ENCODE data around the gene CRLF1.

CRLF1 gene, protein sequence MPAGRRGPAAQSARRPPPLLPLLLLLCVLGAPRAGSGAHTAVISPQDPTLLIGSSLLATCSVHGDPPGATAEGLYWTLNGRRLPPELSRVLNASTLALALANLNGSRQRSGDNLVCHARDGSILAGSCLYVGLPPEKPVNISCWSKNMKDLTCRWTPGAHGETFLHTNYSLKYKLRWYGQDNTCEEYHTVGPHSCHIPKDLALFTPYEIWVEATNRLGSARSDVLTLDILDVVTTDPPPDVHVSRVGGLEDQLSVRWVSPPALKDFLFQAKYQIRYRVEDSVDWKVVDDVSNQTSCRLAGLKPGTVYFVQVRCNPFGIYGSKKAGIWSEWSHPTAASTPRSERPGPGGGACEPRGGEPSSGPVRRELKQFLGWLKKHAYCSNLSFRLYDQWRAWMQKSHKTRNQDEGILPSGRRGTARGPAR

DNA sequence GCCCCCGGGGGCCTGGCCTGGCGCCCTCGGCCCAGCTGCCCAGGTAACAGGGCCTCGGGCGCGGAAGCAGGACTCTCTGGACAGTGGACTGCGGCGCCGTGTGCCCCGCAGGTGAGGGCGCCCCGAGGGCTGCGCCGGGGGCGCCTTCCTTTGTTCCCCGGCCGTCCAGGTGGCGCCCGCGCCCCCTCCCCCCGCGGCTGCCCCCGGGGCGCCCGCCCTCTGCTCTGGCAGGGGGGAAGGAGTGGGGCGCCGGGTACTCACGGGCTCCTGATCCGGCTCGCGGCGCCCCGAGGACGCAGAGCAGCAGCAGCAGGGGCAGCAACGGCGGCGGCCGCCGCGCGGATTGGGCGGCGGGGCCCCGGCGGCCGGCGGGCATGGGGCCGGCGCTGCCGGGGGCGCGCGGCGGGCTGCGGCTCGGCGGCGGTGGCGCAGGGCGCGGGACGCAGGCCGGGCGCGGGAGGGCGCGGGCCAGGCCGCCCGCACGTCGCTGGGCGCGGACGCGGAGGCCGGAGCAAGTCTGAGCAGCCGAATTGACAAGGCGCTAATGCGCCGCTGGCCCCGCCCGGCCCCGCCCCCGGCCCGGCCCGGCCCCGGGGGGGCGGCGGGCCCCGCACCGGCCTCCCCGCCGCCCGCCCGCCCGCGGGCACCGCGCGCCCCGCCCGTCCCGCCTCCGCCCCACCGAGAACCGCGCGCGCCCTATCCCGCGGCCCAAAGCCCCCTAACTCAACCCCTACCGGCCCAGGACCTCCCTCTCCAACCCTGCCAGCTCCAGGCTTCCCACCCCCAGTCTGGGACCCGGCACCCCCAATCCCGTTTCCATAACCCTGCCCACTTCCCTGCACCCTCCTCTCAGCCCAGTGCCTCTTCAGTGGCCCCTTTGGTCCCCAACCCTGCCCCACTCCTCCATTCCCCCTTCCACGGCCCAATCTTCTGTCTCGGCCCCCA is at the start of gene CRLF1:
Gene CRLF1, minus strand, starts transcription at position 519 of the 945 bp plus-strand sequence. Its CDS starts 143 bp downstream, at position 376.
- H3K4me1 ChIP-seq (ENCODE audit: control insufficient read depth in 5 of 5, insufficient read depth in 5 of 5, low read length in 5 of 5): peaks cover 0 to 26% (median 14%) of the 10 kb centered on the region in 5 donors
- H3K27ac ChIP-seq (ENCODE audit: low read depth, low read length): no peak within 1 kb of the TSS
- peaks cover 62 to 77% (median 67%) of the 10 kb centered on the region in 5 donors for H3K27me3 ChIP-seq (ENCODE audit: control insufficient read depth in 5 of 5, insufficient read depth in 4 of 5, low read length in 5 of 5)
- no peaks in the 10 kb centered on the region for H3K36me3 ChIP-seq (ENCODE audit: control insufficient read depth in 5 of 5, insufficient read depth in 5 of 5, low read length in 5 of 5)
- H3K9ac ChIP-seq (ENCODE audit: low read length in 5 of 5): no peak within 1 kb of the TSS
- no peaks in the 10 kb centered on the region for H3K9me3 ChIP-seq (ENCODE audit: control insufficient read depth in 5 of 5, low read length in 5 of 5)
- H3K4me3 ChIP-seq (ENCODE audit: low read depth in 1 of 5, low read length in 5 of 5): no peak within 1 kb of the TSS

DNA sequence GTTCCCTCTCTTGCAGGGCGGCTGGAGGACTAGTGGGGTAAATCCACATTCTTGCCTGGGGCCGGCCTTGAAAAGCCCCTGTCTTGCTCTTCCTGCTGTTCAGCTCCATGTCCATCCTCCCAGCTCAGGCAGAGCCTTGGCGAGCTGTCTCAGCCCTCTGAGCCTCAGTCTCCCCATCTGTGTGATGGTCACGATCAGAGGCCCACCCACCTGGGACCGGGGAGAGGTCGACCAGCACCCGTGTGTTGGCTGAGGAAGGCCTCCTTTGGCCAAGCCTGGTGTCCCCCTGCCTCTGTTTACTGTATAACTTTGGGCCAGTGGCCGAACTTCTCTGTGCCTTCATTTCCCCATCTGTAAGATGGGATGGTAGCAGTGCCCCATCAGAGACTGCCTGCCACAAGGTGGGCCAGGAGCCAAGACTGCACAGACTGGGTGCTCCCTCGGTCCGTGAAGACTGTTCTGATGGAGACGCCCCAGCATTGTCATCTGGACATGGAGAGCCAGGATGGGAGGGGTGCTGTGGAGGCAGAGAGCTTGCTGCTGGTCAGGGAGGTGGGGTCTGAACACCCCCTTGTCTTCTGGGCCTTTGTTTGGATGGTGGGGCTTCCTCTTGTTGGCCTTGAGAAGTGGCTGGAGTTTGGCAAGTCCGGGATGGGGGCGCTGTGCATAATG is 48.7 kb upstream of the CRLF1 start:
- H3K9me3 ChIP-seq (ENCODE audit: control insufficient read depth in 5 of 5, low read length in 5 of 5): no peaks in the 10 kb centered on the region
- H3K4me1 ChIP-seq (ENCODE audit: control insufficient read depth in 5 of 5, insufficient read depth in 5 of 5, low read length in 5 of 5): peaks cover under 1 to 47% (median 41%) of the 10 kb centered on the region in 5 donors
- no peak overlapping the region for H3K9ac ChIP-seq (ENCODE audit: low read length in 5 of 5)
- H3K36me3 ChIP-seq (ENCODE audit: control insufficient read depth in 5 of 5, insufficient read depth in 5 of 5, low read length in 5 of 5): no peaks in the 10 kb centered on the region
- H3K27me3 ChIP-seq (ENCODE audit: control insufficient read depth in 5 of 5, insufficient read depth in 4 of 5, low read length in 5 of 5): no peaks in the 10 kb centered on the region
- H3K27ac ChIP-seq (ENCODE audit: low read depth, low read length): no peak overlapping the region
- no peak overlapping the region for H3K4me3 ChIP-seq (ENCODE audit: low read depth in 1 of 5, low read length in 5 of 5)

- Histone ChIP-seq H3K27ac (ENCODE audit: low read depth, low read length) (no peak overlapping the region), H3K9ac (ENCODE audit: low read length in 5 of 5) (no peak overlapping the region), H3K9me3 (ENCODE audit: control insufficient read depth in 5 of 5, low read length in 5 of 5) (no peaks in the 10 kb centered on the region), H3K27me3 (ENCODE audit: control insufficient read depth in 5 of 5, insufficient read depth in 4 of 5, low read length in 5 of 5) (no peaks in the 10 kb centered on the region), H3K4me3 (ENCODE audit: low read depth in 1 of 5, low read length in 5 of 5) (no peak overlapping the region), H3K4me1 (ENCODE audit: control insufficient read depth in 5 of 5, insufficient read depth in 5 of 5, low read length in 5 of 5) (peaks cover 6 to 47% (median 42%) of the 10 kb centered on the region in 5 donors), H3K36me3 (ENCODE audit: control insufficient read depth in 5 of 5, insufficient read depth in 5 of 5, low read length in 5 of 5) (no peaks in the 10 kb centered on the region)
These were observed 47.9 kb upstream of the CRLF1 start for GRCh38 chr19:18654469-18654868.

GRCh38 chr19:18653853-18654252 is 47.3 kb upstream of the CRLF1 start:
- Histone ChIP-seq H3K4me1 (ENCODE audit: control insufficient read depth in 5 of 5, insufficient read depth in 5 of 5, low read length in 5 of 5) (peaks cover 10 to 47% (median 42%) of the 10 kb centered on the region in 5 donors), H3K4me3 (ENCODE audit: low read depth in 1 of 5, low read length in 5 of 5) (no peak overlapping the region)

DNA sequence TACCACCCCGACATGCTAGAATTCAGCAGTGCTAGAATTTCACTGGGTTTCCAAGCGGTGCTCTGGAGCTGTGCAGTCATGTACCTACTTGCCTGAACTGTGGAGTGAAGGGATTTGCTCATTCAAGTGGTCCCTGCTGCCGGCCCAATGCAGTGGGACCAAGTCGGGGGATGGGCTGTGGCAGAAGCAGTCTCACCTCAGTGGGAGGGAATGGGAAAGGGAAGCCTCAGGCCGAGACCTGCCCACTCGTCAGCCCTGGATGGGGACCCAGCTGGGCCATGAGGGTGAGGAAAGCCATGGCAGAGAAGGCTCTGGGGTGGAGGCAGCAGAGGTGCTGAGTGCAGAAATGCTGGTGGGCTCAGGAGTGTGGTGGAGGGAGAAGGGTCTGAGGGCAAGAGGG is 45.1 kb upstream of the CRLF1 start:
- Histone ChIP-seq H3K4me3 (ENCODE audit: low read depth in 1 of 5, low read length in 5 of 5) (no peak overlapping the region), H3K27ac (ENCODE audit: low read depth, low read length) (no peak overlapping the region), H3K36me3 (ENCODE audit: control insufficient read depth in 5 of 5, insufficient read depth in 5 of 5, low read length in 5 of 5) (no peaks in the 10 kb centered on the region), H3K9me3 (ENCODE audit: control insufficient read depth in 5 of 5, low read length in 5 of 5) (no peaks in the 10 kb centered on the region), H3K27me3 (ENCODE audit: control insufficient read depth in 5 of 5, insufficient read depth in 4 of 5, low read length in 5 of 5) (no peaks in the 10 kb centered on the region), H3K9ac (ENCODE audit: low read length in 5 of 5) (no peak overlapping the region), H3K4me1 (ENCODE audit: control insufficient read depth in 5 of 5, insufficient read depth in 5 of 5, low read length in 5 of 5) (peaks cover 11 to 48% (median 41%) of the 10 kb centered on the region in 5 donors)

More at GRCh38 chr19:18653853-18654252, 47.3 kb upstream of the CRLF1 start:
- Histone ChIP-seq H3K36me3 (ENCODE audit: control insufficient read depth in 5 of 5, insufficient read depth in 5 of 5, low read length in 5 of 5) (no peaks in the 10 kb centered on the region), H3K27me3 (ENCODE audit: control insufficient read depth in 5 of 5, insufficient read depth in 4 of 5, low read length in 5 of 5) (no peaks in the 10 kb centered on the region), H3K9me3 (ENCODE audit: control insufficient read depth in 5 of 5, low read length in 5 of 5) (no peaks in the 10 kb centered on the region), H3K27ac (ENCODE audit: low read depth, low read length) (no peak overlapping the region), H3K9ac (ENCODE audit: low read length in 5 of 5) (no peak overlapping the region)

DNA sequence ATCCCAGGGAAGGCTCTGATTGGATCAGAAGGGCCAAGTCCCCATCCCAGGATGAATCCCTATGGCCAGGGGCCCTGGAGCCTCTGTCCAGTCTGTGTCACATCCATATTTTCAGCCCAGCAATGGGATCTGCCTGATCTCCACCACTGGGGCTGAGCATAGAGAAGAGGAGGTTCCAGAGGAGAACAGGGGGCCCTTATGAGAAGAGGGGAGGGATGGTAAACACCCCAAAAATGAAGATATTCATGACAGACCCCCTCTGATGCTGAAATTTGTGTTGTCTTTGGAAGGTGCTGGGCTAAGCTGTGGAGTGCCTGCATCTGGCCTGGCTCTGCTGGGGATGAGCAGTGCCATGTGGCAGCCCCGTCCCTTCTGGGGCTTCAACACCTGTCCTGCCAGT is 44.7 kb upstream of the CRLF1 start:
- Histone ChIP-seq H3K9ac (ENCODE audit: low read length in 5 of 5) (peak overlapping the region in 3 of 5 donors; percentile 23 to 69 (median 29)), H3K4me1 (ENCODE audit: control insufficient read depth in 5 of 5, insufficient read depth in 5 of 5, low read length in 5 of 5) (peaks cover 11 to 48% (median 41%) of the 10 kb centered on the region in 5 donors), H3K27ac (ENCODE audit: low read depth, low read length) (peak overlapping the region; percentile 90)

DNA sequence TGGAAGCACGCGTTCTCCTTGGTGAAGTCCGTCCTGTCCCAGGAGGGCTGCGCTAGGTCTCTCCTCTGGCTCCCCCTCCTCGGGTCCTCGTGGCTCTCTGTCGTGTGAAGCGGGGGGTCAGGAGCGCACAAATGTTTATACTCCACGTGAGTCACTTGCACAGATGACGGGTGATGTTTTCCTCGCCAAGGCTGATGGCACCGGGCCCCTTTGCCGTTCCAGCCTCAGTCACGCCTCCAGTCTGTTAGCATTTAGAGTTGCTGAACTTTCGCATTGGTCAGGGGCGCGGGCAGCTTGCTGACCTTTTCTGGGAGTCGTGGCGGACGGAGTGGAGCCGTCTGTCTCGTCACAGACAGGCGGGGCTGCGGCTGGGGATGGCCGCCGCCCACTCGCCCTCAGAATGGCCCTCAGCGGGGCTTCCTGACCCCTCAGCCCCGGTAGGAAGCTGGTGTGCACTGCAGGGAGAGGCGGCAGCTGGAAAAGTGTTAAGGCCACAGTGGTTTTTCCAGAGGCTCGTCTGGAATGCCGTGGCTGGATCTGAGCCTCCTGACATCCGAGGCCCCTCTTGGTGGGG is 44.0 kb upstream of the CRLF1 start:
- H3K27ac ChIP-seq (ENCODE audit: low read depth, low read length): peak overlapping the region; percentile 90
- H3K9ac ChIP-seq (ENCODE audit: low read length in 5 of 5): peak overlapping the region in 4 of 5 donors; percentile 10 to 69 (median 38)
- H3K9me3 ChIP-seq (ENCODE audit: control insufficient read depth in 5 of 5, low read length in 5 of 5): no peaks in the 10 kb centered on the region
- H3K4me1 ChIP-seq (ENCODE audit: control insufficient read depth in 5 of 5, insufficient read depth in 5 of 5, low read length in 5 of 5): peaks cover 11 to 53% (median 41%) of the 10 kb centered on the region in 5 donors
- peak overlapping the region; percentile 42 to 59 (median 46) for H3K4me3 ChIP-seq (ENCODE audit: low read depth in 1 of 5, low read length in 5 of 5)
- no peaks in the 10 kb centered on the region for H3K36me3 ChIP-seq (ENCODE audit: control insufficient read depth in 5 of 5, insufficient read depth in 5 of 5, low read length in 5 of 5)
- H3K27me3 ChIP-seq (ENCODE audit: control insufficient read depth in 5 of 5, insufficient read depth in 4 of 5, low read length in 5 of 5): no peaks in the 10 kb centered on the region

More for the DNA sequence above, 44.7 kb upstream of the CRLF1 start:
- no peaks in the 10 kb centered on the region for H3K36me3 ChIP-seq (ENCODE audit: control insufficient read depth in 5 of 5, insufficient read depth in 5 of 5, low read length in 5 of 5)
- no peaks in the 10 kb centered on the region for H3K27me3 ChIP-seq (ENCODE audit: control insufficient read depth in 5 of 5, insufficient read depth in 4 of 5, low read length in 5 of 5)
- peak overlapping the region in 1 of 5 donors; percentile 15 for H3K4me3 ChIP-seq (ENCODE audit: low read depth in 1 of 5, low read length in 5 of 5)
- H3K9me3 ChIP-seq (ENCODE audit: control insufficient read depth in 5 of 5, low read length in 5 of 5): no peaks in the 10 kb centered on the region

GRCh38 chr19:18650021-18650390 is 43.4 kb upstream of the CRLF1 start:
- peaks cover 11 to 58% (median 46%) of the 10 kb centered on the region in 5 donors for H3K4me1 ChIP-seq (ENCODE audit: control insufficient read depth in 5 of 5, insufficient read depth in 5 of 5, low read length in 5 of 5)
- no peaks in the 10 kb centered on the region for H3K9me3 ChIP-seq (ENCODE audit: control insufficient read depth in 5 of 5, low read length in 5 of 5)
- H3K36me3 ChIP-seq (ENCODE audit: control insufficient read depth in 5 of 5, insufficient read depth in 5 of 5, low read length in 5 of 5): no peaks in the 10 kb centered on the region
- H3K27me3 ChIP-seq (ENCODE audit: control insufficient read depth in 5 of 5, insufficient read depth in 4 of 5, low read length in 5 of 5): no peaks in the 10 kb centered on the region
- H3K4me3 ChIP-seq (ENCODE audit: low read depth in 1 of 5, low read length in 5 of 5): peak overlapping the region; percentile 42 to 59 (median 46)
- peak overlapping the region; percentile 10 to 69 (median 17) for H3K9ac ChIP-seq (ENCODE audit: low read length in 5 of 5)
- H3K27ac ChIP-seq (ENCODE audit: low read depth, low read length): peak overlapping the region; percentile 90

- Histone ChIP-seq H3K4me3 (ENCODE audit: low read depth in 1 of 5, low read length in 5 of 5) (peak overlapping the region; percentile 42 to 60 (median 46)), H3K36me3 (ENCODE audit: control insufficient read depth in 5 of 5, insufficient read depth in 5 of 5, low read length in 5 of 5) (no peaks in the 10 kb centered on the region), H3K4me1 (ENCODE audit: control insufficient read depth in 5 of 5, insufficient read depth in 5 of 5, low read length in 5 of 5) (peaks cover 11 to 63% (median 50%) of the 10 kb centered on the region in 5 donors), H3K27me3 (ENCODE audit: control insufficient read depth in 5 of 5, insufficient read depth in 4 of 5, low read length in 5 of 5) (no peaks in the 10 kb centered on the region), H3K27ac (ENCODE audit: low read depth, low read length) (peak overlapping the region; percentile 90), H3K9me3 (ENCODE audit: control insufficient read depth in 5 of 5, low read length in 5 of 5) (no peaks in the 10 kb centered on the region), H3K9ac (ENCODE audit: low read length in 5 of 5) (peak overlapping the region; percentile 10 to 69 (median 48))
These were observed 42.9 kb upstream of the CRLF1 start for GRCh38 chr19:18649371-18650020.

All from subcutaneous abdominal adipose tissue (tissue), 5 donors.